Measurements from ENCODE around the gene ANO1. TPM values are rescaled to one million over a fixed set of nuclear protein-coding genes. Genes with fewer than 3 reads are reported as not detected.
A peak's percentile ranks its signal among the peaks of the same experiment; 100 is the strongest.

Gene ANO1
- total RNA-seq: 10 to 100 TPM in 1 of 4 donors, 1 to 10 TPM in 3; 1.1 to 27.2 (median 4.2) TPM

DNA sequence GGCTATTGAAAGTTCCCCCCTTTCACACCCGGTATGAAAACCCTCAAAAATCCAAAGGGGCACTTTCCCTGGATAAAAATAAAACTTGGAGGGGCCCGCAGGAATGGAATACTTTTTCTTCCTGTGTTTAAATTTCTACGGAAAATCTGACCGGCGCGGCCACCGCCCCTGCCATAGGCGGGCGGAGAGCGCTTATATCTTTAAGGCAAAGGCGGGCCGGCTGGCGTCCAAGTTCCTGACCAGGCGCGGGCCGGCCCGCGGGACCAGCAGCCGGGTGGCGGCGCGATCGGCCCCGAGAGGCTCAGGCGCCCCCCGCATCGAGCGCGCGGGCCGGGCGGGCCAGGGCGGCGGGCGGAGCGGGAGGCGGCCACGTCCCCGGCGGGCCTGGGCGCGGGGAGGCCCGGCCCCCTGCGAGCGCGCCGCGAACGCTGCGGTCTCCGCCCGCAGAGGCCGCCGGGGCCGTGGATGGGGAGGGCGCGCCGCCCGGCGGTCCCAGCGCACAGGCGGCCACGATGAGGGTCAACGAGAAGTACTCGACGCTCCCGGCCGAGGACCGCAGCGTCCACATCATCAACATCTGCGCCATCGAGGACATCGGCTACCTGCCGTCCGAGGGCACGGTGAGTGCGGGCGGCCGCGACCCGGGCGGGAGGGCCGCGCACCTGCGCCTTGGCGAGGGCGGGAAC, at the start of gene ANO1:
Gene ANO1 (plus strand): TSS at position 223 of the 686 bp plus-strand sequence. CDS start 290 bp downstream, at position 513.
- Histone ChIP-seq H3K36me3 (no peaks in the 10 kb centered on the region), H3K27me3 (peaks cover 0 to 14% of the 10 kb centered on the region in 2 donors), H3K27ac (no peak within 1 kb of the TSS), H3K9me3 (no peaks in the 10 kb centered on the region), H3K4me3 (peak within 1 kb of the TSS in 2 of 4 donors; percentile 26 to 31), H3K4me1 (no peaks in the 10 kb centered on the region)
- peak in 1 of 3 donors; percentile 49 for DNase-seq
- no peak for TF ChIP-seq POLR2A (IDR thresholded peaks at IDR 0.05)

DNA sequence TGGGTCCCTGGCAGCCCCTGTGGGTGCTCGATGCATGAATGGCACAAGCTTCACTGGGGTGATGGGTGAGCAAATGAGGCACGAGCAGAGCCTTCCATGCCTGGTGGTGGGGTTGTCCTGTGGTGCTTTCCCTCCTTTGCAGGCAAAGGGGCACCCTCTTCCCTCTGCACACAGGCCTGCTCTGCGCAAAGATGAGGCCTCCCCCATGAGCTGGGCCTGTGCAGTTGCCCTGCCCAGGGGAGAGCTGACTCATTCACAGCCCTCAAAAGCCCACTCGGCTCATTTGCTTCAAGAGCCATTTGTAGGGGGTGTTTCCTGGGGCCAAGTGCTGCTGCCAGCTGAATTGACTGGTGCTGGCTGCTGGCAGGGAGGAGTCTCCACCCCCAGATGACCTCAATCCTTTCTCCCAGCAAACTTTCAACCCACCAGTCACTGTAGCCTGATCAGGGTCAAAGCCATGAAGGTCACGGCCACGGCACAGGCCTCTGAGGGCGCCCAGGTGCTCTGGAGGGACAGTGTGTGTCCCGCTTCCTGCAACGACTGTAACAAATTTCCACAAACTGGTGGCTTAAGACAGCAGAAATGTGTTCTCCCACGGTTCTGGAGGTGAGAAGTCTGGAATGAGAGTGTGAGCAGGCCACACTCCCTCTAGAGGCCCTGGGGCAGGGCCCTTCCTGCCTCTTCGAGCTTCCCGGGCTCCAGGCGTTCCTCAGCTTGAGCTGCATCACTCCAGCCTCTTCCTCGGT, 48.8 kb upstream of the ANO1 start:
- TF ChIP-seq, protein P1, sequence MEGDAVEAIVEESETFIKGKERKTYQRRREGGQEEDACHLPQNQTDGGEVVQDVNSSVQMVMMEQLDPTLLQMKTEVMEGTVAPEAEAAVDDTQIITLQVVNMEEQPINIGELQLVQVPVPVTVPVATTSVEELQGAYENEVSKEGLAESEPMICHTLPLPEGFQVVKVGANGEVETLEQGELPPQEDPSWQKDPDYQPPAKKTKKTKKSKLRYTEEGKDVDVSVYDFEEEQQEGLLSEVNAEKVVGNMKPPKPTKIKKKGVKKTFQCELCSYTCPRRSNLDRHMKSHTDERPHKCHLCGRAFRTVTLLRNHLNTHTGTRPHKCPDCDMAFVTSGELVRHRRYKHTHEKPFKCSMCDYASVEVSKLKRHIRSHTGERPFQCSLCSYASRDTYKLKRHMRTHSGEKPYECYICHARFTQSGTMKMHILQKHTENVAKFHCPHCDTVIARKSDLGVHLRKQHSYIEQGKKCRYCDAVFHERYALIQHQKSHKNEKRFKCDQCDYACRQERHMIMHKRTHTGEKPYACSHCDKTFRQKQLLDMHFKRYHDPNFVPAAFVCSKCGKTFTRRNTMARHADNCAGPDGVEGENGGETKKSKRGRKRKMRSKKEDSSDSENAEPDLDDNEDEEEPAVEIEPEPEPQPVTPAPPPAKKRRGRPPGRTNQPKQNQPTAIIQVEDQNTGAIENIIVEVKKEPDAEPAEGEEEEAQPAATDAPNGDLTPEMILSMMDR (IDR thresholded peaks at IDR 0.05): no peak
- TF ChIP-seq POLR2A (IDR thresholded peaks at IDR 0.05): no peak
- DNase-seq: no peak
- Histone ChIP-seq H3K4me1 (no peaks in the 10 kb centered on the region), H3K27ac (no peak overlapping the region), H3K27me3 (no peaks in the 10 kb centered on the region), H3K9me3 (no peaks in the 10 kb centered on the region), H3K36me3 (no peaks in the 10 kb centered on the region), H3K4me3 (no peak overlapping the region)

DNA sequence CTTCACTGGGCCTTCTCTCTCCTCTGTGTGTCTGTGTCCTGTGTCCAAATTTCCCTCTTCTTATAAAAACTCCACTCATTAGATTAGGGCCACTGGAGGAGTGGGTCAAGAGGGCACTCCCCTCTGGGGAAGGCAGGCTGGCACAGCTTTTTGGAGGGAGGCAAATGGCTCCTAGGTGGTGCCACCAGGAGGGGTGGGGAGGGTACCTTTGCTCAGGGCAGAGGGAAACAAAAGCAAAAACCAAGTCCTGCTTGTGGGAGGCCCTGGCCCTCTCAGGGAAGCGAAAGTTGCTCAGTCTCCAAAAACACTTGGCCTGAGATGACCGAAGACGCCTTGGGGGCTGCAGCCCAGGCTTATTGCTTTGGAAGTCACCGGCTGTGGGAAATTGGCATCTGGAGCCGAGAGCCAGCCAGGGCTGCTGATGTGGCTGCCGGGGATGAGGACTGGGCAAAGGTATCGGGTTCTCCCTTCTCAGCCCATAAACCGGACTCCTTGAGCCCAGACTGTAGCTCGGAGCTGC, 48.2 kb upstream of the ANO1 start:
- Histone ChIP-seq H3K27me3 (no peaks in the 10 kb centered on the region), H3K27ac (no peak overlapping the region), H3K9me3 (no peaks in the 10 kb centered on the region), H3K4me3 (no peak overlapping the region), H3K4me1 (no peaks in the 10 kb centered on the region), H3K36me3 (no peaks in the 10 kb centered on the region)
- DNase-seq: no peak
- TF ChIP-seq, protein P1 (IDR thresholded peaks at IDR 0.05): no peak
- no peak for TF ChIP-seq POLR2A (IDR thresholded peaks at IDR 0.05)

DNA sequence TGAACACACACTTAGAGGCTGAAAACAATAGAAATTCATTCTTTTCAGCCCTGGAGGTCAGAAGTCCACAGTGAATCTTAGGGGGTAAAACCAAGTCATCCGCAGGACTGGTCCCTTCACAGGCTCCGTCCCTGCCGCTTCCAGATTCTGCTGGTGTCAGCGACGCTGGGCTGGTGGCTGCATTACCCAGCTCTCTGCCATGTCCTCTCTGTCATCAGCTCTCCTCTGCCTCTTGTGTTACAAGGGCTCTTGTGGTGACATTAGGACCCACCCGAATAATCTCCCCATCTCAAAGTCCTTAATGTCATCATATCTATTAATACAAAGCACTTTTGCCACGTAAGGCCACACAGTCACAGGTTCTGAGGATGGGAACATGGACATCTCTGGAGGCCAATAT, 47.7 kb upstream of the ANO1 start:
- TF ChIP-seq, protein P1 (IDR thresholded peaks at IDR 0.05): no peak
- no peak for TF ChIP-seq POLR2A (IDR thresholded peaks at IDR 0.05)
- H3K27me3 ChIP-seq: no peaks in the 10 kb centered on the region
- H3K36me3 ChIP-seq: no peaks in the 10 kb centered on the region
- no peaks in the 10 kb centered on the region for H3K9me3 ChIP-seq
- no peak overlapping the region for H3K27ac ChIP-seq
- H3K4me1 ChIP-seq: no peaks in the 10 kb centered on the region
- no peak overlapping the region for H3K4me3 ChIP-seq
- no peak for DNase-seq

DNA sequence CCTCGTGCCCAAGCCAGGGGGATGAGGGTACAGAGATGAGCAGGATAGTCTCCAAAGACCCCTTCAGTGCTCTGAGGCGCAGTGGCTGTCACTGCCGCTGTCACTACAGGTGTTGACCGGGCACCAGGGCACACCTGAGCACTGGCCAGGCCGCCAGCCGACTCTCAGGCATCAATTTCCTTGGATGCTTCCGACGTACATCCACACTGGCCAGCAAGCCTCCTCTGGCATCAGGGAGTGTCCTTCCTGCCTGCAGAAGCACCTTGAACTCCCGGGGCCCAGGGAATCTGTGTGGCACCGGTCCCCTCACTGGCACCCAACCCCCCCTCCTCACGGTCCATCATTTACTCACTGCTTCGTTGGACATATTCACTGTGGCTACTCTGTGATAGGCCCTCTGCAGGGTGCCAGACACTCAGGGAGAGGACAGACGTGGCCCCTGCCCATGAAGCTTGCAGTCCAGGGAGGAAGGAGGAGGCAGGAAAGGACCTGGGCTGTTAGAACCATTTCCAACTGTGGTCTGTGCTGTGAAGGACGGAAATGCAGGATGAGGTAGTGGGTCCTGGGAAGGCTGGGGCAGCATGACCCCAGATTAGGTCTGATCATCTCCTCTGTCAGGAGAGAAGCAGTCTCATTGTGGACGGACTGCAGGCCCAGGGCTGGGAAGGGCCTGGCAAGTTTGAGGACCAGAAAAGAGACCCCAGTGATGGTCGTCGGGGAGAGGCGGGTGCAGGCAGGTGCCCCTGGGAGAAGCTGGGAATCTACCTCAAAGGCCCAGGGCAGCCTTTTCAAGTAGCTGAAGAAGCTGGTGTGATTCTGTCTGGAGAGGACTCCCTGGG, 46.3 kb upstream of the ANO1 start:
- no peaks in the 10 kb centered on the region for H3K27me3 ChIP-seq
- no peaks in the 10 kb centered on the region for H3K9me3 ChIP-seq
- DNase-seq: no peak
- no peak for TF ChIP-seq POLR2A (IDR thresholded peaks at IDR 0.05)
- TF ChIP-seq, protein P1 (IDR thresholded peaks at IDR 0.05): no peak
- no peak overlapping the region for H3K4me3 ChIP-seq
- H3K27ac ChIP-seq: no peak overlapping the region
- no peaks in the 10 kb centered on the region for H3K36me3 ChIP-seq
- H3K4me1 ChIP-seq: no peaks in the 10 kb centered on the region

Data from Peyer's patch (tissue), 4 donors.